Naive thymus-derived CD4-positive, alpha-beta T cell (primary cell): ENCODE measurements around the gene PTPRN2. TPM values are rescaled to one million over a fixed set of nuclear protein-coding genes. Genes with fewer than 3 reads are reported as not detected.

ENCODE experiments used
- ATAC-seq: fragments of 150-1000 bp; cut with Tn5 transposase; 2 replicates; pipeline ENCODE4 v1.10.0; 2021; ENCODE audit warnings: mild to moderate bottlenecking, moderate library complexity
- CTCF ChIA-PET: fragments of 350-600 bp; sonication (Branson Sonifier 250); formaldehyde crosslinking; loops from one replicate; lab custom pipeline; 2021; ENCODE audit warnings: antibody characterized with exemption; lab: Charles Lee
- POLR2A ChIA-PET: fragments of 350-600 bp; sonication (Branson Sonifier 250); formaldehyde crosslinking; loops from one replicate; lab custom pipeline; 2021; ENCODE audit warnings: antibody characterized with exemption, inconsistent platforms; lab: Charles Lee
- DNase-seq, 9 donors: peaks; one replicate each; pipeline versions ENCODE4 v3.0.0 to v3.0.0-alpha.2; 2020 to 2022; ENCODE audit warnings: mixed read lengths in 1 of 9
- H3K27ac ChIP-seq: one replicate; pipeline ENCODE4 v1.7.0; 2013; ENCODE audit warnings: mild to moderate bottlenecking, low read depth, low read length, moderate library complexity
- H3K27me3 ChIP-seq, 2 donors: one replicate each; pipeline ENCODE4 v1.7.0; 2013; ENCODE audit warnings: low read length in 2 of 2, mild to moderate bottlenecking in 2 of 2, moderate library complexity in 2 of 2; ENCODE audit not compliant: control insufficient read depth in 2 of 2, insufficient read depth in 2 of 2
- H3K36me3 ChIP-seq, 3 experiments: 1 replicate in 2 of 3; 2 replicates in 1 of 3; pipeline ENCODE4 v1.7.0; 2013; ENCODE audit warnings: low read length in 3 of 3, mild to moderate bottlenecking in 3 of 3, moderate library complexity in 1 of 3; ENCODE audit not compliant: insufficient read depth in 3 of 3, control insufficient read depth in 2 of 3
- H3K4me1 ChIP-seq, 2 donors: one replicate each; pipeline ENCODE4 v1.7.0; 2013; ENCODE audit warnings: low read length in 2 of 2, mild to moderate bottlenecking in 2 of 2, moderate library complexity in 1 of 2; ENCODE audit not compliant: control insufficient read depth in 2 of 2, insufficient read depth in 2 of 2
- H3K4me3 ChIP-seq: 2 replicates; pipeline ENCODE4 v1.7.0; 2013; ENCODE audit warnings: mild to moderate bottlenecking, low read length
- H3K9me3 ChIP-seq, 3 experiments: 1 replicate in 2 of 3; 2 replicates in 1 of 3; pipeline ENCODE4 v1.7.0; 2013; ENCODE audit warnings: low read length in 3 of 3; ENCODE audit not compliant: control insufficient read depth in 2 of 3
- H3K27ac Mint-ChIP-seq, 9 donors: one replicate each; pipeline ENCODE4 v1.8.0; 2020 to 2022; ENCODE audit warnings: mixed read lengths in 9 of 9, mild to moderate bottlenecking in 8 of 9, moderate library complexity in 5 of 9, inconsistent platforms in 2 of 9
- H3K27me3 Mint-ChIP-seq, 5 donors: one replicate each; pipeline ENCODE4 v1.8.0; 2021 to 2022; ENCODE audit warnings: mixed read lengths in 5 of 5, mild to moderate bottlenecking in 1 of 5
- H3K36me3 Mint-ChIP-seq, 5 donors: one replicate each; pipeline ENCODE4 v1.8.0; 2020 to 2022; ENCODE audit warnings: mixed read lengths in 5 of 5, mild to moderate bottlenecking in 3 of 5, inconsistent platforms in 1 of 5
- H3K4me1 Mint-ChIP-seq, 7 donors: one replicate each; pipeline ENCODE4 v1.8.0; 2020 to 2022; ENCODE audit warnings: mixed read lengths in 7 of 7, mild to moderate bottlenecking in 3 of 7, inconsistent platforms in 1 of 7
- H3K4me3 Mint-ChIP-seq, 10 donors: one replicate each; pipeline ENCODE4 v1.8.0; 2020 to 2022; ENCODE audit warnings: mild to moderate bottlenecking in 10 of 10, mixed read lengths in 10 of 10, moderate library complexity in 6 of 10, inconsistent platforms in 2 of 10
- H3K9me3 Mint-ChIP-seq, 11 donors: one replicate each; pipeline ENCODE4 v1.8.0; 2020 to 2022; ENCODE audit warnings: mixed read lengths in 11 of 11, mild to moderate bottlenecking in 4 of 11, inconsistent platforms in 1 of 11, moderate library complexity in 1 of 11
- intact Hi-C, 2 donors: fragments of 100-400 bp; cut with micrococcal nuclease; formaldehyde crosslinking; loops; one replicate each; pipeline ENCODE4 v1.15.1; 2023
- polyA plus RNA-seq, 2 donors: library from polyadenylated mRNA; unstranded; fragments of 300-500 nt; fragmentation: Illumina TruSeq; gene quantifications; one replicate each; pipeline ENCODE4 v1.2.3, GENCODE V29; 2021
- total RNA-seq, 6 experiments: library from RNA in 5 of 6; stranded (reverse) in 5 of 6; gene quantifications; 1 replicate in 5 of 6; 2 replicates in 1 of 6; pipeline ENCODE4 v1.2.3 and lab custom pipeline; 2021 to 2026

Gene PTPRN2
- total and polyA plus RNA-seq, 7 experiments from 2014 or later = 0.58 to 2.3 (median 1.4) TPM

GRCh38 chr7:157544980-157545680 lies 1042.5 kb downstream of the PTPRN2 start:
- no peaks in the 10 kb centered on the region for H3K27me3 ChIP-seq
- ChIA-PET POLR2A (interaction anchor here (1.0 kb wide), 1 partner anchor 77 kb away, joined by 3 read pairs; no protein-coding TSS in a partner anchor), CTCF (no interaction called here)
- H3K4me3 Mint-ChIP-seq = peak overlapping the region in 2 of 10 donors; percentile 56 to 60
- H3K9me3 Mint-ChIP-seq = peaks cover 0 to 2% (median 0%) of the 10 kb centered on the region in 11 donors
- no peaks in the 10 kb centered on the region for H3K36me3 ChIP-seq
- DNase-seq (no peak), ATAC-seq (peak; percentile 49)
- no peak overlapping the region for H3K27ac ChIP-seq
- no peaks in the 10 kb centered on the region for H3K9me3 ChIP-seq
- no peaks in the 10 kb centered on the region for H3K27me3 Mint-ChIP-seq
- no peaks in the 10 kb centered on the region for H3K4me1 ChIP-seq
- peaks cover 0 to 16% (median 5%) of the 10 kb centered on the region in 7 donors for H3K4me1 Mint-ChIP-seq
- H3K36me3 Mint-ChIP-seq = peaks cover 0 to 13% (median 0%) of the 10 kb centered on the region in 5 donors
- H3K4me3 ChIP-seq = no peak overlapping the region
- H3K27ac Mint-ChIP-seq = peak overlapping the region in 2 of 9 donors; percentile 11 to 44
- intact Hi-C loops = no loop called here

DNA sequence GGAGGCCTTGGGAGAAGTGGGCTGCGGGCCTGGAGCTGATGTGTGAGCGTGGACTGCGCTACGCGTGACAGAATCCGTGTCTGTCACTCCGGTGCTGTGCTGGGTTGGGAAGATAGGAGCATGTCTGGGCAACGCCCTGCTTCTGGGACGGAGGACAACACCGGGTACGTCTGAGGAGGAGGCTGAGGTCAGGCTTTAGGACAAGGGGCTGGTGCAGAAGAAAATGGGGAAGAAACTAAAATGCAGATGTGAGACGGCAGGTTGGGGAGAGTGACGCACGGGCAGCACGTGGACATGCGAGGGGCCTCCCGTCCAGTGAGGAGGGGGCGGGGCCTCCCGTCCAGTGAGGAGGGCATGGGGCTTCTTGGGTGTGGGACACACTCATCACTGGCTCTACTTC lies 1043.4 kb downstream of the PTPRN2 start:
- no peaks in the 10 kb centered on the region for H3K4me1 ChIP-seq
- no peak for DNase-seq
- H3K27ac Mint-ChIP-seq = no peak overlapping the region
- POLR2A ChIA-PET = no interaction called here
- no peaks in the 10 kb centered on the region for H3K36me3 ChIP-seq
- no peaks in the 10 kb centered on the region for H3K27me3 Mint-ChIP-seq
- H3K9me3 ChIP-seq = no peaks in the 10 kb centered on the region
- CTCF ChIA-PET = no interaction called here
- ATAC-seq = no peak
- peaks cover 0 to 2% (median 0%) of the 10 kb centered on the region in 11 donors for H3K9me3 Mint-ChIP-seq
- H3K27ac ChIP-seq = no peak overlapping the region
- H3K4me3 ChIP-seq = no peak overlapping the region
- peaks cover 0 to 13% (median 0%) of the 10 kb centered on the region in 5 donors for H3K36me3 Mint-ChIP-seq
- H3K4me3 Mint-ChIP-seq = no peak overlapping the region
- intact Hi-C loops = no loop called here
- H3K27me3 ChIP-seq = no peaks in the 10 kb centered on the region
- H3K4me1 Mint-ChIP-seq = peaks cover 0 to 16% (median 5%) of the 10 kb centered on the region in 7 donors

DNA sequence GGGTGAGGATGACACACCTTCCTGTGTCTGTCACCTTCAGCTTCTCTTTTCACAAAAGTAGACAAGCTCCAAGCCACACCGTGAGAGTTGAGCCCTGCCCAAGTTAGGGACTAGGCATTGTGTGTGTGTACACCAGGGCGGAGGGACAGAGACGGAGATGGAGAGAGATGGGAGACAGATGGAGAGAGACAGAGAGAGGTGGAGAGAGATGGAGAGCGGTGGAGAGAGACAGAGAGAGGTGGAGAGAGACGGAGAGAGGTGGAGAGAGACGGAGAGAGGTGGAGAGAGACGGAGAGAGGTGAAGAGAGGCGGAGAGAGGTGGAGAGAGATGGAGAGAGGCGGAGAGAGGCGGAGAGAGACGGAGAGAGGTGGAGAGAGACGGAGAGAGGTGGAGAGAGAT lies 1043.8 kb downstream of the PTPRN2 start:
- H3K27ac Mint-ChIP-seq = no peak overlapping the region
- no peaks in the 10 kb centered on the region for H3K27me3 Mint-ChIP-seq
- intact Hi-C loops = no loop called here
- H3K9me3 ChIP-seq = no peaks in the 10 kb centered on the region
- H3K4me3 ChIP-seq = no peak overlapping the region
- ChIA-PET CTCF (no interaction called here), POLR2A (no interaction called here)
- no peaks in the 10 kb centered on the region for H3K4me1 ChIP-seq
- H3K27me3 ChIP-seq = no peaks in the 10 kb centered on the region
- DNase-seq = no peak
- no peak overlapping the region for H3K4me3 Mint-ChIP-seq
- no peaks in the 10 kb centered on the region for H3K36me3 ChIP-seq
- H3K9me3 Mint-ChIP-seq = peaks cover 0 to 2% (median 0%) of the 10 kb centered on the region in 11 donors
- ATAC-seq = no peak
- peaks cover 0 to 13% (median 0%) of the 10 kb centered on the region in 5 donors for H3K36me3 Mint-ChIP-seq
- no peak overlapping the region for H3K27ac ChIP-seq
- H3K4me1 Mint-ChIP-seq = peaks cover 0 to 16% (median 5%) of the 10 kb centered on the region in 7 donors

DNA sequence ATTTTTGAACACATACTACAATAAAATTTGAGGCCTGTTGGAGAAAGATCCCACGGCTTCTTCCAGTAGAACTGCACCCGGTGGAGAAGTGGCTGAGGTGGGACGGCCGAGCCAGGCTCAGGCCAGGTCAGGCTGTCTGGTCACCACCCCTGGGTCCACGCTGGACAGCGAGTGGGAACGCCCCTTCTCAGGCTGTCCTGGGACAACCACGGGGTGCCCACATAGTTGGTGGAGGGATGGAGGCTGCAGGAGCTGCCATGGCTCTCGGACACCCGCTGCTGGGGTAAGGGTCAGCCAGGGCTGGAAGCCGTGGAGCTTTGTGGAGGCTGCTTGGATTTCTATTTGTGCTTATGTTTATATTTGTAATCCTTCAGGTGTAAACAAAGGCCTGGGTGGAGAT lies 1044.3 kb downstream of the PTPRN2 start:
- no peaks in the 10 kb centered on the region for H3K4me1 ChIP-seq
- Mint-ChIP-seq H3K4me3 (no peak overlapping the region), H3K27me3 (no peaks in the 10 kb centered on the region), H3K36me3 (peaks cover 0 to 16% (median 0%) of the 10 kb centered on the region in 5 donors), H3K4me1 (peaks cover 0 to 16% (median 5%) of the 10 kb centered on the region in 7 donors), H3K9me3 (peaks cover 0 to 2% (median 0%) of the 10 kb centered on the region in 11 donors), H3K27ac (peak overlapping the region in 1 of 9 donors; percentile 32)
- intact Hi-C loops = no loop called here
- no peaks in the 10 kb centered on the region for H3K27me3 ChIP-seq
- no peaks in the 10 kb centered on the region for H3K36me3 ChIP-seq
- POLR2A ChIA-PET = no interaction called here
- no peaks in the 10 kb centered on the region for H3K9me3 ChIP-seq
- CTCF ChIA-PET = no interaction called here
- H3K4me3 ChIP-seq = no peak overlapping the region
- no peak for ATAC-seq
- H3K27ac ChIP-seq = no peak overlapping the region
- no peak for DNase-seq

- Mint-ChIP-seq H3K4me1 (peaks cover 0 to 16% (median 5%) of the 10 kb centered on the region in 7 donors), H3K27ac (no peak overlapping the region)
Measured at GRCh38 chr7:157542068-157543021, 1045.3 kb downstream of the PTPRN2 start.

GRCh38 chr7:157541295-157542067 lies 1046.1 kb downstream of the PTPRN2 start:
- H3K9me3 Mint-ChIP-seq = peaks cover 0 to 2% (median 0%) of the 10 kb centered on the region in 11 donors
- ChIA-PET CTCF (no interaction called here), POLR2A (no interaction called here)
- no peak overlapping the region for H3K4me3 ChIP-seq
- H3K27ac ChIP-seq = no peak overlapping the region
- no peak overlapping the region for H3K27ac Mint-ChIP-seq
- peaks cover 0 to 12% (median 0%) of the 10 kb centered on the region in 5 donors for H3K36me3 Mint-ChIP-seq
- no peaks in the 10 kb centered on the region for H3K27me3 ChIP-seq
- H3K36me3 ChIP-seq = no peaks in the 10 kb centered on the region
- no peak for ATAC-seq
- no peak for DNase-seq
- H3K4me1 Mint-ChIP-seq = peaks cover 0 to 16% (median 5%) of the 10 kb centered on the region in 7 donors
- H3K4me3 Mint-ChIP-seq = no peak overlapping the region
- H3K9me3 ChIP-seq = no peaks in the 10 kb centered on the region
- H3K4me1 ChIP-seq = no peaks in the 10 kb centered on the region
- peaks cover 0 to 3% (median 0%) of the 10 kb centered on the region in 5 donors for H3K27me3 Mint-ChIP-seq
- intact Hi-C loops = no loop called here

More at GRCh38 chr7:157542068-157543021, 1045.3 kb downstream of the PTPRN2 start:
- peaks cover 0 to 12% (median 0%) of the 10 kb centered on the region in 5 donors for H3K36me3 Mint-ChIP-seq
- DNase-seq (no peak), ATAC-seq (no peak)
- ChIA-PET POLR2A (no interaction called here), CTCF (no interaction called here)
- Histone ChIP-seq H3K9me3 (no peaks in the 10 kb centered on the region), H3K27ac (no peak overlapping the region), H3K4me1 (no peaks in the 10 kb centered on the region), H3K36me3 (no peaks in the 10 kb centered on the region), H3K27me3 (no peaks in the 10 kb centered on the region), H3K4me3 (no peak overlapping the region)
- no peak overlapping the region for H3K4me3 Mint-ChIP-seq
- intact Hi-C loops = no loop called here
- peaks cover 0 to 2% (median 0%) of the 10 kb centered on the region in 11 donors for H3K9me3 Mint-ChIP-seq
- H3K27me3 Mint-ChIP-seq = peaks cover 0 to 3% (median 0%) of the 10 kb centered on the region in 5 donors
